VCaP (cell line): ENCODE measurements around the gene KATNAL2.
"Not testable (repeated sequence)": the region's sequence is repeated elsewhere in the genome, so short reads cannot be mapped to it uniquely, and the experiment has no call there.

ENCODE experiments used
- H3K27ac ChIP-seq: fragments of 450-650 bp; 2 replicates; pipeline ENCODE4 v1.5.1; 2017
- TF ChIP-seq, protein P1 (sequence below): fragments of 450-650 bp; conservative IDR thresholded peaks from 2 replicates; pipeline ENCODE4 v1.5.1; 2017; ENCODE audit warnings: mild to moderate bottlenecking, moderate library complexity

Gene KATNAL2

DNA sequence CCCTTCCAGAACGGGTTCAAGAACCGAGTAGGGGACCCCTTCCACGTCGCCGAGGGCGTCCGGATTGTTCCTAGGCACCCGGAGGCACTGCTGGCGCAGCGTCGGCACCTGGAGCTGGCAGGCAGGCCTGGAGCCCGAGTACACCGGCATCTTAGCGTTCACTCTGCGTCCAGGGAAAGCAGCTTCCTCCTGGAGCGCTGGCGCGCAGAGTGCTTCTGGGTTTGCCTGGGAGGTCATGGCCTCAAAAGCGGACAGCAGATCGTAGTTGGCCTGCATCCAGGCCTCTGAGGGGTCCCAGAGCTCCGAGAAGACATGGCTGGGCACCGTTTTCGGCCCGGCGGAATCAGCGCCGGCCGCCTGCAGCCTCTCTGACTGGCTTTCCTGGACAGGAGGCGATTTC, 105.4 kb downstream of the KATNAL2 start:
- not testable (repeated sequence) for H3K27ac ChIP-seq

DNA sequence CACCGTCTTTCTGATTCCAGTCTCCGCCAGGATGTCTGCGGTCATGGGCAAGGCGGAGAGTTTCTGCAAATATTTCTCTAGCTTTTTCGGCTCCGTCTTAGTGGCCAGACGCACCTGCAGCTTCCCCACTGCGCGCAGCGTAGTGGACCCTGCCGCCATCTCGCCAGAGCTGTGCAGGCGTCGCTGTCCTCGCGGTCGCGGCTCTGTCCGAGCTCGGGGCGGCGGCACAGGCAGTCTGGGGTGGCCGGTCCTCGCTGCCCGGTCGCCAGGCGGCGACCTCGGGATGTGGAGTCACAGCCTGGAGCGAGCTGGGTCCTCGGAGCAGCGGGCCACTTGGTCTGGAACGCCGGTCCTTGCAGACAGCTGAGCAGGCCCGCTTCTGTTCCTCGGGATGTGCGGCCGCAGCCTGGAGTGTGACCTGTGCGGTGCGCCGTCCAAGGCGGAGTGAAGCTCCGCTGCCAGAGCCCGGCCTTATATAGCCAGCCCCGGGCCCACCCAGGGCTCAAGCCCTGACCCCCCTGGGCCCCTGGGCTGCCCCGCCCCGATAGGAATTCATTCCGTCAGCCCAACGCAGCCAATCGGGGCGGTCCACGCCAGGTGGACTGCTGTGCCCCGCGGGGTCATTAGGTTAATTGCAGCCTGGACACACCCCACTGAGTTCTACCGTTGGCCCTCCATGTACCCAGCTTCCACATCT, 106.5 kb downstream of the KATNAL2 start:
- not testable (repeated sequence) for H3K27ac ChIP-seq

DNA sequence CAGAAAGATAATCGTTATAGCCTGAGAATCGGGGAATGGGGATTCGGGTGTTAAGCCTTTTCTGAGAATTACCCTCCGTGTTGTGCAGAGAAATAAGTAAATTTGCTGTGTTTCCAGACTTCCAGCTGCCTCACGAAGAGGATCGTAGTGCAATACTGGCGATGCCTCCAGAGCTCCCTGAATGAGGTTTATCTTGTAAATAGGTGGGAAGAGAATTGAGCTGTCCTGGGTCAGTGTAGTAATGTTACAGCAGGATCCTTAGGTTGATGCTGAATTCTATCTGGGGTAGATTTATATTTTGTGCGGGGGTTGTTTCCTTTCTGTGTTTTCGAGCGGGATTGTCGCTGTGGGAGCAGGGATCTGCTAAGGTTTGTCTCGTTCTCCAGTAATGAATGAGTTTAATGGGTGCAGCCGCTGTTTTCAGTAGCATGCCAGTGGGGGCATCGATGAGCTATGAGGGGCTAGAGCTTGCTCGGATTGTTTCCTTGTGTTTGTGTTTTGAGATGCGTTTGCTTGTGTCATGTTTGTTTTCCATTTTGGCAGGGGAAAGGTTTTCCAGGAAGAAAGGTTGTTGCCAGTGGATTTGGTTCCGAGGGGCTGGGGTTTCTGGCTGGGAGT, 108.3 kb downstream of the KATNAL2 start:
- not testable (repeated sequence) for H3K27ac ChIP-seq

DNA sequence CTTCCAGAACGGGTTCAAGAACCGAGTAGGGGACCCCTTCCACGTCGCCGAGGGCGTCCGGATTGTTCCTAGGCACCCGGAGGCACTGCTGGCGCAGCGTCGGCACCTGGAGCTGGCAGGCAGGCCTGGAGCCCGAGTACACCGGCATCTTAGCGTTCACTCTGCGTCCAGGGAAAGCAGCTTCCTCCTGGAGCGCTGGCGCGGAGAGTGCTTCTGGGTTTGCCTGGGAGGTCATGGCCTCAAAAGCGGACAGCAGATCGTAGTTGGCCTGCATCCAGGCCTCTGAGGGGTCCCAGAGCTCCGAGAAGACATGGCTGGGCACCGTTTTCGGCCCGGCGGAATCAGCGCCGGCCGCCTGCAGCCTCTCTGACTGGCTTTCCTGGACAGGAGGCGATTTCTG, 111.3 kb downstream of the KATNAL2 start:
- not testable (repeated sequence) for H3K27ac ChIP-seq

DNA sequence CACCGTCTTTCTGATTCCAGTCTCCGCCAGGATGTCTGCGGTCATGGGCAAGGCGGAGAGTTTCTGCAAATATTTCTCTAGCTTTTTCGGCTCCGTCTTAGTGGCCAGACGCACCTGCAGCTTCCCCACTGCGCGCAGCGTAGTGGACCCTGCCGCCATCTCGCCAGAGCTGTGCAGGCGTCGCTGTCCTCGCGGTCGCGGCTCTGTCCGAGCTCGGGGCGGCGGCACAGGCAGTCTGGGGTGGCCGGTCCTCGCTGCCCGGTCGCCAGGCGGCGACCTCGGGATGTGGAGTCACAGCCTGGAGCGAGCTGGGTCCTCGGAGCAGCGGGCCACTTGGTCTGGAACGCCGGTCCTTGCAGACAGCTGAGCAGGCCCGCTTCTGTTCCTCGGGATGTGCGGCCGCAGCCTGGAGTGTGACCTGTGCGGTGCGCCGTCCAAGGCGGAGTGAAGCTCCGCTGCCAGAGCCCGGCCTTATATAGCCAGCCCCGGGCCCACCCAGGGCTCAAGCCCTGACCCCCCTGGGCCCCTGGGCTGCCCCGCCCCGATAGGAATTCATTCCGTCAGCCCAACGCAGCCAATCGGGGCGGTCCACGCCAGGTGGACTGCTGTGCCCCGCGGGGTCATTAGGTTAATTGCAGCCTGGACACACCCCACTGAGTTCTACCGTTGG, 112.4 kb downstream of the KATNAL2 start:
- not testable (repeated sequence) for H3K27ac ChIP-seq

DNA sequence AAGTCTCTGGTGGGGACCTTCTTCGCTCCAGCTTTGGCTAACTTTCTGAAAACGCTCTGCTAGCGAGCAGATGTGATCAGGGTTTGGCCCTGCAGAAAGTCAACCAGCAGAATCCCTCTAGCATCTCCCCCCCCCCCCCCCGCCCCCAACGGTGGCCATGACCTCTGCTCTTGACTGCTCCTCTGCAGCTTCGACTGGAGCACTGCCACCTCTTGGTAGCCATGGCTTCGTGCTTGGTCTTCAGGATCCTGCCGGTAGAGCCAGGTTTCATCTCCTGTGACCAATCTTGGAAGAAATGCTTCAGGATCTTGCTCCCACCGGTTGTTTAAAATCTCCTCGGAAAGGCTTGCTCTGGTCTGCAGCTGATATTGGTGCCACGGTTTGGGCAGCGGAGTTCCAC, 113.5 kb downstream of the KATNAL2 start:
- H3K27ac ChIP-seq: not testable (repeated sequence)

DNA sequence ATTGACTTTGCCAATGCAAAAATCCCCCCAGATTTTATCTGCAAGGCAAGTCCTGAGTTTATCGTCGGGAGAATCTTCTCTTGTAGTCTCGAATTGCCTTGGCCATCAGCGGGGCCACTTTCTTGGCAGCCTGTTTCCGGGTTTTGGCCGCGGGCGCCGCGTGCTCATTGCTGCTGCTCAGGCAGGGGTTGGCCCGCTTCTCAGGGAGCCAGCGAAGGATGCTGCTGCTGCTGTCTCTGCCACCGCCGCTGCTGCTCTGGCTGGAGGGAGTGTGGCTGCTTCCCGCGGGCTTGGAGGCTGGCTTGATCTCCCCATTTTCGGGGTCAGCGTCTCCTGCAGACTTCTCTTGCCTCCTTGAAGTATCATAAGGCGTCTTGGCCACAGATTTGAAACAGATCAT, 115.5 kb downstream of the KATNAL2 start:
- H3K27ac ChIP-seq: no peak overlapping the region
- TF ChIP-seq, protein P1, sequence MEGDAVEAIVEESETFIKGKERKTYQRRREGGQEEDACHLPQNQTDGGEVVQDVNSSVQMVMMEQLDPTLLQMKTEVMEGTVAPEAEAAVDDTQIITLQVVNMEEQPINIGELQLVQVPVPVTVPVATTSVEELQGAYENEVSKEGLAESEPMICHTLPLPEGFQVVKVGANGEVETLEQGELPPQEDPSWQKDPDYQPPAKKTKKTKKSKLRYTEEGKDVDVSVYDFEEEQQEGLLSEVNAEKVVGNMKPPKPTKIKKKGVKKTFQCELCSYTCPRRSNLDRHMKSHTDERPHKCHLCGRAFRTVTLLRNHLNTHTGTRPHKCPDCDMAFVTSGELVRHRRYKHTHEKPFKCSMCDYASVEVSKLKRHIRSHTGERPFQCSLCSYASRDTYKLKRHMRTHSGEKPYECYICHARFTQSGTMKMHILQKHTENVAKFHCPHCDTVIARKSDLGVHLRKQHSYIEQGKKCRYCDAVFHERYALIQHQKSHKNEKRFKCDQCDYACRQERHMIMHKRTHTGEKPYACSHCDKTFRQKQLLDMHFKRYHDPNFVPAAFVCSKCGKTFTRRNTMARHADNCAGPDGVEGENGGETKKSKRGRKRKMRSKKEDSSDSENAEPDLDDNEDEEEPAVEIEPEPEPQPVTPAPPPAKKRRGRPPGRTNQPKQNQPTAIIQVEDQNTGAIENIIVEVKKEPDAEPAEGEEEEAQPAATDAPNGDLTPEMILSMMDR: no peak

DNA sequence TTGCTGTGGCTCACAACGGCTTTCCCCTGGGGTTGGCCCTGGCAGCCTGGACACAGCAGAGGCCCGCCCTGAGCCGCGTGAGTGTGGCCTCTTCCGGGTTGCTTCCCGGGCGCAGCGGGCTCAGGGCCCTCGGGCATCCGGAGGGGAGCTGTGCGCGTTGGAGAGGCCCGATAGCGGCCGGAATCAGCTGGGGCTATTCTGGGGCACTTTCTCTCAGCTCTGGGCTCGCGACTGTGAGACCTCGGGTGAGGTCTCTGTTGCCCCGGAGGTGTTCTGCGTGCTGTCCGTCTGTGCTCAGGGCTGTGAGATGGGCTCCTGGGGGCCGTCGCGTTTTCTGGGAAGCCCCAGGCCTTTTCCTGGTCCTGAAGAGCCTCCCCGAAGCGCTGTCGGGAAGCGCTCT, 117.2 kb downstream of the KATNAL2 start:
- H3K27ac ChIP-seq: not testable (repeated sequence)

DNA sequence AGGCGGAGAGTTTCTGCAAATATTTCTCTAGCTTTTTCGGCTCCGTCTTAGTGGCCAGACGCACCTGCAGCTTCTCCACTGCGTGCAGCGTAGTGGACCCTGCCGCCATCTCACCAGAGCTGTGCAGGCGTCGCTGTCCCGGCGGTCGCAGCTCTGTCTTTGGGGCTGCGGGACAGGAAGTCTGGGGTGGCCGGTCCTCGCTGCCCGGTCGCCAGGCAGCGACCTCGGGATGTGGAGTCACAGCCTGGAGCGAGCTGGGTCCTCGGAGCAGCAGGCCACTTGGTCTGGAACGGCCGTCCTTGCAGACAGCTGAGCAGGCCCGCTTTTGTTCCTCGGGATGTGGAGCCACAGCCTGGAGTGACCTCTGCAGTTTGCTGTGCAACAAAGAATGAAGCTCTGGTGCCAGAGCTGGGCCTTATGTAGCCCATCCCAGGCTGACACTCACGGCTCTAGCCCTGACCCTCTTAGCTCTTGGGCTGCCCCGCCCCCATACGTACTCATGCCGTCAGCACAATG, 117.8 kb downstream of the KATNAL2 start, which contains the start of gene ELOA2:
Gene ELOA2, minus strand, starts transcription at position 466 of the 516 bp plus-strand sequence. Its CDS starts 357 bp downstream, at position 109.
- TF ChIP-seq, protein P1: no peak
- H3K27ac ChIP-seq: no peak within 1 kb of the TSS

DNA sequence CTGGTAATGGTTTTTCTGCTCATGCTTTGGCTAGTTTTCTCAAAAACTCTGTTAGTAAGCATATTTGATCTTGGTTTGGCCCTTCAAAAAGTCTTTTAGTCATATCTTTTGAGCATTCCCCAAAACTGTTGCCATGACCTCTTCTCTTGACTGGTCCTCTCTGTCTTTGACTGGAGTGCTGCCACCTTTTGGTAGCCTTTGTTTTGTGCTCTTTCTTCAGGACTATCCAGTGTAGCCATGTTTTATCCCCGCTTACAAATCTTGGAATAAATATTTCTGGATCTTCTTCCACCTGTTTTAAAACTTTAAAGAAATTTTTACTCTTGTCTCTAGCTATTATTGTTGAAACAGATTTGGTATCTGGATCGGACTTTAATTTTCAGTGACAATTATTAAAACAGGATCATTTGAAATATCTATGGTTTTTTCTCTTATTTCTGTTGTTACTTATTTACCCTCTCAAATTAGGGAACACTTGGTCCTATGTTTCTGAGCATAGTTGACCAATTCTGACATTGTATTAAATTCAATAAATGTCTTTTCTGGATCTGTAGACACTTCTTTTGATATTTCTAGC, 119.0 kb downstream of the KATNAL2 start:
- TF ChIP-seq, protein P1: peak; percentile 68
- no peak overlapping the region for H3K27ac ChIP-seq

DNA sequence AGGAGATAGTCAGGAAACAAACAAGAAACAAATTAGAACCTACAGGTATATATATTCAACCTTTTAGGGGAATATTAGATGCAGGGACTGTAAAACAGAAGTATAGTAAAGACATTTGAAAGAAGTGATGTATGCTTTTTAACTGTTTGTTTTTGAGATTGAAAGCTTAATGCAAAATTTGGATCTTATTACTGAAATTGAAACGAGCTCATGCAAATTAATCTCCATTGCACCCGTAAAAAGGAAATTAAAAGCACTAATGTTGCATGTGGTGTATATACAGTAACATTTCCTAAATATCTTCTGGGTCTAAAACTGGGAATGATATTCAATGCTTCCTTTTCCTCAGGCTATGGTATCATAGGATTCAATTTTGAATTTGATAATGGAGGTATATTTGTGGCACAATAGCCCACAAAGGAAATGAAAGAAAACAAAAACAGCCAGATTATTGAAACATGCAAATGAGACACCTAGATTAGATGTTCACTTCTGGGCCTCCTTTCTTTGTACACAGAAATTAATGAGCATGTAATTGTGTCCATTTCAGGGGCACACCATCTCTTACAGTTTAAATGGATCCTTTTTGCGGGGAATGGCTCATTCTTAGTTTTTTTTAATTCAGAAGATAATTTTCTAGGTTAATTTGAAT, 119.7 kb downstream of the KATNAL2 start:
- TF ChIP-seq, protein P1: no peak
- no peak overlapping the region for H3K27ac ChIP-seq
